Tibial nerve (tissue), 4 donors: ENCODE data around the gene CDKL5.

Source experiments
- EP300 ChIP-seq, 2 donors: sonication (generic); formaldehyde crosslinking; IDR thresholded peaks; one replicate each; pipeline ENCODE4 v1.6.1; 2017; ENCODE audit warnings: antibody characterized with exemption in 2 of 2, mild to moderate bottlenecking in 1 of 2
- POLR2A ChIP-seq, 2 donors: fragments of 450-650 bp; IDR thresholded peaks; one replicate each; pipeline ENCODE4 v1.6.1; 2017; ENCODE audit warnings: antibody characterized with exemption in 2 of 2, mild to moderate bottlenecking in 2 of 2, moderate library complexity in 2 of 2
- TF ChIP-seq, protein P1 (sequence below), 5 experiments: fragments of 200-600 bp in 3 of 5; fragments of 450-650 bp in 2 of 5; sonication (generic) in 3 of 5; IDR thresholded peaks; one replicate each; pipeline ENCODE4 v1.5.1; 2016 to 2019; ENCODE audit warnings: antibody characterized with exemption in 5 of 5, mild to moderate bottlenecking in 3 of 5, moderate library complexity in 2 of 5

DNA sequence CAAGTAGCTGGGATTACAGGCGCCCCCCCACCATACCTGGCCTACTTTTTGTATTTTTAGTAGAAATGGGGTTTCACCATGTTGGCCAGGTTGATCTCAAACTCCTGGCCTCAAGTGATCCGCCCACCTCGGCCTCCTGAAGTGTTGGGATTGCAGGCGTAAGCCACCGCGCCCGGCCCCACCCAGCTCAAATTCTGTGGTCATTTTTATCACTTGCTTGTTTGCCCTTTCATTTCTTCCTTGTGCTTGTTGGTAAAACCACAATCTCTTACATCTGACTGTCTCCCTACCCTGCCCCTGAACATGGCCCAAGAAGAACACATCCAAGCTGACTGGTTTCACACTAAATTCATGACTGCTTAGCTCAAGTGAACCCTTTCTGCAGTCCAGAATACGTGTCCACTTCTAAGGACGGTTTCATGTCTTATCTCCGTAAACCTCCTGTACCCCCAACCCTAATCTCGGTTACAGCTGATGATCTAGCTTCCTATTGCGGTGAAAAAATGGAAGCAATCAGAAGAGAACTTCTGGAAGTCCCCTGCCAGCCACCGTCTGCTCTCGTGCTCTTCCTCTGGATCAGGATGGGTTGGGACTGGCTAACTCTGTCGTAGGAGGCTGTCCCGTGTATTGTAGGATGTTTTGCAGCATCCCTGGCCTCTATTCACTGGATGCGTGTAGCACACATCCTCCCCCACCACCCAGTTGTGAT is 251.9 kb downstream of the CDKL5 start:
- TF ChIP-seq, protein P1, sequence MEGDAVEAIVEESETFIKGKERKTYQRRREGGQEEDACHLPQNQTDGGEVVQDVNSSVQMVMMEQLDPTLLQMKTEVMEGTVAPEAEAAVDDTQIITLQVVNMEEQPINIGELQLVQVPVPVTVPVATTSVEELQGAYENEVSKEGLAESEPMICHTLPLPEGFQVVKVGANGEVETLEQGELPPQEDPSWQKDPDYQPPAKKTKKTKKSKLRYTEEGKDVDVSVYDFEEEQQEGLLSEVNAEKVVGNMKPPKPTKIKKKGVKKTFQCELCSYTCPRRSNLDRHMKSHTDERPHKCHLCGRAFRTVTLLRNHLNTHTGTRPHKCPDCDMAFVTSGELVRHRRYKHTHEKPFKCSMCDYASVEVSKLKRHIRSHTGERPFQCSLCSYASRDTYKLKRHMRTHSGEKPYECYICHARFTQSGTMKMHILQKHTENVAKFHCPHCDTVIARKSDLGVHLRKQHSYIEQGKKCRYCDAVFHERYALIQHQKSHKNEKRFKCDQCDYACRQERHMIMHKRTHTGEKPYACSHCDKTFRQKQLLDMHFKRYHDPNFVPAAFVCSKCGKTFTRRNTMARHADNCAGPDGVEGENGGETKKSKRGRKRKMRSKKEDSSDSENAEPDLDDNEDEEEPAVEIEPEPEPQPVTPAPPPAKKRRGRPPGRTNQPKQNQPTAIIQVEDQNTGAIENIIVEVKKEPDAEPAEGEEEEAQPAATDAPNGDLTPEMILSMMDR (IDR thresholded peaks at IDR 0.05), result no peak
- TF ChIP-seq EP300 (IDR thresholded peaks at IDR 0.05), result no peak
- TF ChIP-seq POLR2A (IDR thresholded peaks at IDR 0.05), result no peak
